HCT116 (cell line): ENCODE results near the gene UFD1. TPM values are rescaled to one million over a fixed set of nuclear protein-coding genes. Genes with fewer than 3 reads are reported as not detected.

Source experiments
- ATAC-seq: fragments of 200-7000 bp; cut with Tn5 transposase; 2 replicates; pipeline ENCODE4 v1.9.1; 2020; ENCODE audit warnings: mild to moderate bottlenecking, moderate library complexity
- BruUV-seq: library from RNA; stranded (reverse); fragments of 400-500 nt; replicated peaks from 2 replicates; lab custom pipeline; 2021; lab: Mats Ljungman, UMichigan
- CTCF ChIA-PET: fragments of 300-600 bp; sonication (Branson Sonifier 250); formaldehyde crosslinking; loops from one replicate; lab custom pipeline; 2021; ENCODE audit warnings: antibody characterized with exemption; lab: Charles Lee
- POLR2A ChIA-PET: fragments of 300-600, 350-600 bp; sonication (Branson Sonifier 250); formaldehyde crosslinking; loops from one replicate; lab custom pipeline; 2021; ENCODE audit warnings: antibody characterized with exemption; lab: Charles Lee
- RAD21 ChIA-PET, 2 experiments: fragments of 300-600 bp; sonication (Branson Sonifier 250); formaldehyde crosslinking; loops; one replicate each; lab custom pipeline; 2023; ENCODE audit warnings: low total read pairs in 2 of 2; ENCODE audit not compliant: uncharacterized antibody in 2 of 2, unreplicated experiment in 2 of 2, low non-redundant PET in 1 of 2; lab: Charles Lee
- DNase-seq: peaks from one replicate; pipeline ENCODE4 v3.0.0-alpha.2; 2010; ENCODE audit warnings: low read depth, low spot score
- H2AFZ ChIP-seq: fragments of 200-600 bp; shearing (Covaris generic), sonication (generic); 2 replicates; pipeline ENCODE4 v1.6.1; 2017; ENCODE audit warnings: low read depth, mixed run types, mixed read lengths, antibody characterized with exemption, low read length; ENCODE audit not compliant: poor library complexity, severe bottlenecking
- H3K27ac ChIP-seq: 2 replicates; pipeline ENCODE4 v1.5.1; 2012; ENCODE audit warnings: low read depth, low read length
- H3K27me3 ChIP-seq: fragments of 200-600 bp; sonication (generic); 2 replicates; pipeline ENCODE4 v1.6.1; 2016; ENCODE audit warnings: mixed run types, low read length, mixed read lengths; ENCODE audit not compliant: insufficient read depth
- H3K36me3 ChIP-seq, 2 experiments: fragments of 200-500 bp in 1 of 2; fragments of 200-600 bp in 1 of 2; sonication (Bioruptor generic) in 1 of 2; sonication (generic) in 1 of 2; 2 replicates each; pipeline versions ENCODE4 v1.5.1 to v1.6.1; 2014 to 2016; ENCODE audit warnings: low read length in 2 of 2, inconsistent platforms in 1 of 2, mixed read lengths in 1 of 2, mixed run types in 1 of 2; ENCODE audit not compliant: insufficient read depth in 2 of 2, control insufficient read depth in 1 of 2
- H3K4me1 ChIP-seq, 2 experiments: fragments of 200-600 bp in 1 of 2; sonication (generic) in 1 of 2; 2 replicates each; pipeline versions ENCODE4 v1.5.1 to v1.6.1; 2012 to 2017; ENCODE audit warnings: low read length in 2 of 2, inconsistent platforms in 1 of 2, mild to moderate bottlenecking in 1 of 2, mixed read lengths in 1 of 2, mixed run types in 1 of 2, moderate library complexity in 1 of 2; ENCODE audit not compliant: insufficient read depth in 2 of 2, control insufficient read depth in 1 of 2
- H3K4me2 ChIP-seq: fragments of 200-600 bp; sonication (generic); 2 replicates; pipeline ENCODE4 v1.6.1; 2017; ENCODE audit warnings: mixed run types, low read length, mixed read lengths
- H3K4me3 ChIP-seq, 2 experiments: fragments of 200-600 bp in 1 of 2; sonication (generic) in 1 of 2; replicated peaks in 1 of 2; 2 replicates each; pipeline ENCODE4 v1.5.1; 2011 to 2016; ENCODE audit warnings: low read length in 2 of 2, control low read depth in 1 of 2, low read depth in 1 of 2, mild to moderate bottlenecking in 1 of 2, mixed read lengths in 1 of 2, mixed run types in 1 of 2
- H3K79me2 ChIP-seq: fragments of 200-600 bp; sonication (generic); 2 replicates; pipeline ENCODE4 v1.6.1; 2017; ENCODE audit warnings: mild to moderate bottlenecking, mixed run types, low read length, moderate library complexity, mixed read lengths; ENCODE audit not compliant: insufficient read depth
- H3K9ac ChIP-seq: fragments of 200-600 bp; sonication (generic); 2 replicates; pipeline ENCODE4 v1.6.1; 2016; ENCODE audit warnings: low read length, mixed read lengths
- H3K9me2 ChIP-seq: fragments of 200-600 bp; sonication (generic), shearing (Covaris generic); 2 replicates; pipeline ENCODE4 v1.6.1; 2017; ENCODE audit warnings: mixed run types, mild to moderate bottlenecking, moderate library complexity; ENCODE audit not compliant: insufficient read depth
- H3K9me3 ChIP-seq, 2 experiments: fragments of 200-500 bp in 1 of 2; fragments of 200-600 bp in 1 of 2; sonication (Bioruptor generic) in 1 of 2; sonication (generic) in 1 of 2; 2 replicates each; pipeline ENCODE4 v1.6.1; 2014 to 2017; ENCODE audit warnings: low read length in 2 of 2, mixed read lengths in 2 of 2, inconsistent platforms in 1 of 2, low read depth in 1 of 2, mild to moderate bottlenecking in 1 of 2, mixed run types in 1 of 2, moderate library complexity in 1 of 2; ENCODE audit not compliant: control insufficient read depth in 1 of 2, insufficient read depth in 1 of 2
- H4K20me1 ChIP-seq: fragments of 200-600 bp; sonication (generic), shearing (Covaris generic); 2 replicates; pipeline ENCODE4 v1.6.1; 2017; ENCODE audit warnings: mixed run types, mild to moderate bottlenecking, moderate library complexity; ENCODE audit not compliant: insufficient read depth
- CEBPB ChIP-seq: IDR thresholded peaks from 2 replicates; pipeline ENCODE4 v1.6.1; 2012; ENCODE audit warnings: low read depth
- EGR1 ChIP-seq: IDR thresholded peaks from 2 replicates; pipeline ENCODE4 v1.6.1; 2012; ENCODE audit warnings: low read depth
- ELF1 ChIP-seq: IDR thresholded peaks from 2 replicates; pipeline ENCODE4 v1.6.1; 2012; ENCODE audit warnings: low read depth, borderline replicate concordance
- EZH2 ChIP-seq: fragments of 200-600 bp; sonication (generic); IDR thresholded peaks from 2 replicates; pipeline ENCODE4 v1.6.1; 2017; ENCODE audit warnings: antibody characterized with exemption, mixed run types
- EZH2phosphoT487 ChIP-seq: fragments of 200-600 bp; IDR thresholded peaks from 2 replicates; pipeline ENCODE4 v1.6.1; 2018; ENCODE audit warnings: antibody characterized with exemption, borderline replicate concordance
- JUND ChIP-seq: IDR thresholded peaks from 2 replicates; pipeline ENCODE4 v1.6.1; 2012
- POLR2A ChIP-seq: IDR thresholded peaks from 2 replicates; pipeline ENCODE4 v1.7.0; 2011; ENCODE audit warnings: borderline replicate concordance; ENCODE audit not compliant: insufficient read depth, insufficient read length; ENCODE audit errors: extremely low read depth
- RAD21 ChIP-seq: IDR thresholded peaks from 2 replicates; pipeline ENCODE4 v1.6.1; 2012; ENCODE audit warnings: low read depth, mild to moderate bottlenecking
- SIN3A ChIP-seq: IDR thresholded peaks from 2 replicates; pipeline ENCODE4 v1.6.1; 2012; ENCODE audit warnings: low read depth
- SP1 ChIP-seq: IDR thresholded peaks from 2 replicates; pipeline ENCODE4 v1.6.1; 2012; ENCODE audit warnings: low read depth
- TCF7L2 ChIP-seq: IDR thresholded peaks from 2 replicates; pipeline ENCODE4 v1.7.0; 2011; ENCODE audit warnings: borderline replicate concordance, inconsistent platforms; ENCODE audit not compliant: insufficient read depth, insufficient read length; ENCODE audit errors: extremely low read depth
- YY1 ChIP-seq: IDR thresholded peaks from 2 replicates; pipeline ENCODE4 v1.6.1; 2011; ENCODE audit warnings: low read length, low read depth, moderate library complexity, mild to moderate bottlenecking; ENCODE audit not compliant: insufficient replicate concordance; ENCODE audit errors: extremely low read depth
- intact Hi-C: fragments of 100-400 bp; cut with micrococcal nuclease; formaldehyde crosslinking; loops from 2 replicates; pipeline ENCODE4 v1.10.0; 2022
- total RNA-seq: library from RNA; stranded (reverse); gene quantifications from one replicate; pipeline ENCODE4 v1.2.1, GENCODE V29; 2021; ENCODE audit not compliant: unreplicated experiment

UFD1 gene
- total RNA-seq, 1 experiment from 2014 or later: 97.5 TPM

GRCh38 chr22:19448739-19449421 lies 30.1 kb downstream of the UFD1 start:
- no peaks in the 10 kb centered on the region for H4K20me1 ChIP-seq
- ChIA-PET RAD21 (no interaction called here), CTCF (no interaction called here), POLR2A (no interaction called here)
- H3K4me3 ChIP-seq: no peak overlapping the region
- no peak for TF ChIP-seq SIN3A
- TF ChIP-seq ELF1: no peak
- no peak for TF ChIP-seq TCF7L2
- TF ChIP-seq JUND: no peak
- no peak for TF ChIP-seq YY1
- no peak for TF ChIP-seq SP1
- no peak for TF ChIP-seq EGR1
- TF ChIP-seq EZH2: no peak
- TF ChIP-seq CEBPB: no peak
- no peak for TF ChIP-seq EZH2phosphoT487
- no peaks in the 10 kb centered on the region for H3K9me3 ChIP-seq
- no peak overlapping the region for H3K27ac ChIP-seq
- H3K4me2 ChIP-seq: no peak overlapping the region
- H3K27me3 ChIP-seq: no peaks in the 10 kb centered on the region
- ATAC-seq (no peak), DNase-seq (no peak)
- peaks cover 36% of the 10 kb centered on the region for H3K79me2 ChIP-seq
- H2AFZ ChIP-seq: no peak overlapping the region
- peaks cover 28 to 29% of the 10 kb centered on the region in 2 experiments; a peak in 3 of 4 replicates for H3K36me3 ChIP-seq
- no peak overlapping the region for H3K9ac ChIP-seq
- peaks cover 15 to 16% of the 10 kb centered on the region in 2 experiments for H3K4me1 ChIP-seq
- no TSS peak for BruUV-seq
- intact Hi-C loops: no loop called here
- no peaks in the 10 kb centered on the region for H3K9me2 ChIP-seq

GRCh38 chr22:19448076-19448607 lies 30.9 kb downstream of the UFD1 start:
- intact Hi-C loops: no loop called here
- ATAC-seq (peak; percentile 10; the same call in 1 of the 2 replicates), DNase-seq (no peak)
- POLR2A ChIA-PET: no interaction called here
- no peak overlapping the region for H2AFZ ChIP-seq
- CTCF ChIA-PET: no interaction called here
- H3K79me2 ChIP-seq: peaks cover 44% of the 10 kb centered on the region
- H4K20me1 ChIP-seq: peaks cover 2% of the 10 kb centered on the region; the same call in 1 of the 2 replicates
- peak overlapping the region; percentile 91 for H3K27ac ChIP-seq
- peak overlapping the region; percentile 71 to 93 for H3K4me3 ChIP-seq
- H3K9me2 ChIP-seq: no peaks in the 10 kb centered on the region
- RAD21 ChIA-PET: no interaction called here
- peak overlapping the region; percentile 91 for H3K4me2 ChIP-seq
- TF ChIP-seq SP1 (no peak), ELF1 (no peak), RAD21 (no peak), YY1 (no peak), EGR1 (no peak), POLR2A (no peak)
- H3K9ac ChIP-seq: peak overlapping the region; percentile 84
- no peaks in the 10 kb centered on the region for H3K27me3 ChIP-seq
- peaks cover 15 to 16% of the 10 kb centered on the region in 2 experiments for H3K4me1 ChIP-seq
- BruUV-seq: no TSS peak
- H3K36me3 ChIP-seq: peaks cover 26 to 29% of the 10 kb centered on the region in 2 experiments; a peak in 3 of 4 replicates
- H3K9me3 ChIP-seq: no peaks in the 10 kb centered on the region
